IPS DF 4.7 (cell line): ENCODE data around the gene TRIM65.
"Not testable (repeated sequence)": the region's sequence is repeated elsewhere in the genome, so short reads cannot be mapped to it uniquely, and the experiment has no call there.

ENCODE experiments used
- DNase-seq: peaks from one replicate; pipeline ENCODE4 v3.0.0-alpha.2; 2013; ENCODE audit warnings: low spot score; ENCODE audit errors: extremely low read depth

Gene TRIM65

GRCh38 chr17:75895370-75896155 is 1.2 kb downstream of the TRIM65 start:
- no peak for DNase-seq

GRCh38 chr17:75894049-75894733 is 2.6 kb downstream of the TRIM65 start:
- no peak for DNase-seq

- DNase-seq: no peak
Observed at GRCh38 chr17:75893305-75894048, 3.3 kb downstream of the TRIM65 start.

GRCh38 chr17:75892556-75893224 is 4.1 kb downstream of the TRIM65 start:
- no peak for DNase-seq

- no peak for DNase-seq
Observed at GRCh38 chr17:75891605-75892555, 4.9 kb downstream of the TRIM65 start.

- no peak for DNase-seq
Observed at GRCh38 chr17:75891022-75891604, 5.6 kb downstream of the TRIM65 start.

- no peak for DNase-seq
Observed at GRCh38 chr17:75889454-75889853, 7.3 kb downstream of the TRIM65 start.

GRCh38 chr17:75888484-75888883 is 8.3 kb downstream of the TRIM65 start:
- no peak for DNase-seq

GRCh38 chr17:75885860-75886259 is 10.9 kb downstream of the TRIM65 start:
- not testable (repeated sequence) for DNase-seq

- no peak for DNase-seq
Observed at GRCh38 chr17:75885431-75885830, 11.3 kb downstream of the TRIM65 start.

GRCh38 chr17:75881678-75882454 is 14.9 kb downstream of the TRIM65 start:
- no peak for DNase-seq

- no peak for DNase-seq
Observed at GRCh38 chr17:75880266-75880665, 16.5 kb downstream of the TRIM65 start.

- DNase-seq: no peak
Observed at GRCh38 chr17:75878174-75878998, 18.4 kb downstream of the TRIM65 start, which contains the start of gene TRIM47. Gene TRIM47 (minus strand): TSS chr17:75878581. CDS start chr17:75878548, 33 bp downstream.

- DNase-seq: no peak
Observed at GRCh38 chr17:75877752-75878173, 19.0 kb downstream of the TRIM65 start.

GRCh38 chr17:75876938-75877751 is 19.6 kb downstream of the TRIM65 start:
- DNase-seq: no peak

- DNase-seq: no peak
Observed at GRCh38 chr17:75876190-75876937, 20.4 kb downstream of the TRIM65 start.

- no peak for DNase-seq
Observed at GRCh38 chr17:75875940-75876189, 20.9 kb downstream of the TRIM65 start.
